WERI-Rb-1 (cell line): Measurements from ENCODE around the gene NR6A1.

Experiments
- DNase-seq: peaks from one replicate; pipeline ENCODE4 v3.0.0-alpha.2; 2020
- H3K27ac ChIP-seq: fragments of 250-450 bp; sonication (Bioruptor Pico); 2 replicates; pipeline ENCODE4 v1.5.1; 2020; ENCODE audit warnings: mild to moderate bottlenecking, moderate library complexity
- H3K27me3 ChIP-seq: fragments of 250-450 bp; sonication (Bioruptor Pico); 2 replicates; pipeline ENCODE4 v1.5.1; 2021; ENCODE audit warnings: mild to moderate bottlenecking, low read depth, moderate library complexity; ENCODE audit not compliant: insufficient read depth, severe bottlenecking
- H3K36me3 ChIP-seq: fragments of 250-450 bp; sonication (Bioruptor Pico); 2 replicates; pipeline ENCODE4 v1.5.1; 2020; ENCODE audit warnings: mild to moderate bottlenecking, moderate library complexity
- H3K4me3 ChIP-seq: 2 replicates; pipeline ENCODE4 v1.5.1; 2011; ENCODE audit warnings: low read depth, mild to moderate bottlenecking, control low read depth, low read length
- H3K9me3 ChIP-seq: fragments of 250-450 bp; sonication (Bioruptor Pico); 2 replicates; pipeline ENCODE4 v1.5.1; 2021; ENCODE audit warnings: mild to moderate bottlenecking, moderate library complexity; ENCODE audit not compliant: severe bottlenecking
- CTCF ChIP-seq: IDR thresholded peaks from 2 replicates; pipeline ENCODE4 v1.5.1; 2011; ENCODE audit warnings: low read depth, mild to moderate bottlenecking, control low read depth, inconsistent platforms, low read length

The NR6A1 gene

GRCh38 chr9:124490004-124490403 lies 281.1 kb downstream of the NR6A1 start:
- no peaks in the 10 kb centered on the region for H3K27me3 ChIP-seq
- TF ChIP-seq CTCF: no peak

DNA sequence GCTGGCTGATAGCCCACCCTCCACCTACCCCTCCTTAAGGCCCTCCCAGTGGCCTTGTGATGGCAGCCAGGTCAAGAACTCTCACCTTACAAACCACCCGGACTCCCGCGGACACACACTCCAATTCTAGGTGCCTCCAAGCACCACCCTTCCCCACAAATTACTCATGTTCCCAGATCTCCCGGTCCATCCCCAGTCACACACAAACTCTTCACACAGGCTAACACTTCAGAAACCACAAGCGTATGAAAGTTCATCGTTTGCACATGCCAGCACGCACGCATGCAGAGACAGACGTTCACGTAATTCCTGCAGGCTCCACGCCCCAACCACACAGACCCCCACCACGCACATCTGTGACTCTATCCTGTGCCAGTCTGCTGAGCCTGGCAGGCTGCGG lies 281.9 kb downstream of the NR6A1 start:
- Histone ChIP-seq H3K9me3 (no peaks in the 10 kb centered on the region), H3K4me3 (peak overlapping the region; percentile 3; the same call in 1 of the 2 replicates), H3K27ac (peak overlapping the region; percentile 10), H3K36me3 (no peaks in the 10 kb centered on the region), H3K27me3 (no peaks in the 10 kb centered on the region)
- TF ChIP-seq CTCF: no peak
- DNase-seq: no peak

More at GRCh38 chr9:124490004-124490403, 281.1 kb downstream of the NR6A1 start:
- H3K9me3 ChIP-seq: no peaks in the 10 kb centered on the region
- H3K4me3 ChIP-seq: no peak overlapping the region
- no peak for DNase-seq
- peak overlapping the region; percentile 25 for H3K27ac ChIP-seq
- H3K36me3 ChIP-seq: no peaks in the 10 kb centered on the region

DNA sequence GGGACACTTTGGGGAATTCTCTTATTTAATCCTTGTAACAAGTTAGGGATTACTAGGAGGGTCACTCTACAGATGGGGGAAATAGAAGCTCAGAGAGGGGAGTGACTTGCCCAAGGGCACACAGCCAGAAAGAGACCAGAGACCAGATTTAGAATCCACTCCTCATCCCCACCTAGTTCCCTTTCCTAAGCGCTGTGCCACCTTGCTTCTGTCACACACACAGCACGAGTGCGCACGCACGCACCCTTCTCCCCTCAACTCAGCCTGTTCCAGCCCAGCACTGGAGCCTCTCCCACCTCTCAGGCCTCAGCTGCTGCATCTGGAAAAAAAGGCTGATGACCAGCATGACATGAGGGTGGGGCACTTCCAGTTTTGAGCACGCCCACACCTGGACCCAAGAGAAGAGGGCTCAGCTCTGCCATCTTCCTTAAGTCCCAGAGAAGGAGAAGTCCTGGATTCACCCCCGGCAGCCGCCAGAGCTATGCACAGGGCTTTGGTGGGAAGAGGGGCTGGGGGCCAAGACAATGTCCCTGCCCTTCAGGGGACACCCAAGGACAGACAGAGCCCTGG lies 282.4 kb downstream of the NR6A1 start:
- H3K27ac ChIP-seq: no peak overlapping the region; the same call in none of the 2 replicates
- H3K9me3 ChIP-seq: no peaks in the 10 kb centered on the region
- no peak for TF ChIP-seq CTCF
- no peak overlapping the region for H3K4me3 ChIP-seq
- no peaks in the 10 kb centered on the region for H3K27me3 ChIP-seq
- no peak for DNase-seq
- no peaks in the 10 kb centered on the region for H3K36me3 ChIP-seq

DNA sequence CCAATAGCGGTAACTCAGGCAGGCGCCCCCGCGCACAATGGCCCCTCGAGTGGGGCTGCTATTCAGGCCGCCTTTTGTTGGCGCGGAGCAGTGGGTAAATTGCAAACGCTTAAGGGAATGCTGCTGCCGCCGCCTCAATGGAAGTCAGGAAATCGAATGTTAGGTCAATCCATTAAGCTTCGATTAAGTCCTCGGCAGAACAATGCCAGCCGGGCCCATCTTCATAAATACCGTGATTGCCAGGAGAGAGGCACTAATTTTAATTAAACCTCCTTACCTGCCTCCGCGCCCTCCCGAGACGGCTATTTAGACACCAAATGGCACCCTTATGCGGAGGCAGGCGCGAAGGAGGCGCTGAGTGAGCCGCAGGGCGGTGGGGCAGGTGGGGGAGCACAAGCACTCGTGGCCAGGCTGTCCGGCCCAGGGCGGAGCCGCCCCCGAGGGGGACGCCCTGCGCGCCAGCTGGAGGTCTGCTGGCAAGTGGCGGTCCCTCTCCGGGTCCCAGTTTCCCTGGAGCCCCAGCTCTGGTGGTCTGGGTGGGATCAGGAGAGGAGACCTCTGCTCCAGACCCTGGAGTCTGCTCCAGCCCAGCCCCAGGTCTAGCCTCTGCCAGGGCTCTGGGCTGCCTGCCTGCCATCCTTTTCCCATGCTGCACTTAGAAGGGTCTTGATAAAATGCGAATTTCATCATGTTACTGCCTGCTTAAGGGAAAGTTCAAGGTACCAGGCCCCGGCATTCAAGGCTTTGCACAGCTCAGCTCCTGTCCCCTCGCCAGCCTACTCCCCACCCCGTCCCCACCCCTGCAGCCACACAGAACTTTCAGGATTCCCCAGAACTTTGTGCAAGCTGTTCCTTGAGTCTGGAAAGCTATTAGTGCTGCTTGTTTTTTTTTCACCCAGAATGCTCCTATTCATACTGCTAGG lies 283.6 kb downstream of the NR6A1 start:
- no peaks in the 10 kb centered on the region for H3K27me3 ChIP-seq
- no peak overlapping the region for H3K4me3 ChIP-seq
- no peak for TF ChIP-seq CTCF
- no peak for DNase-seq
- no peaks in the 10 kb centered on the region for H3K36me3 ChIP-seq
- H3K9me3 ChIP-seq: no peaks in the 10 kb centered on the region
- H3K27ac ChIP-seq: peak overlapping the region; percentile 7; the same call in 1 of the 2 replicates

DNA sequence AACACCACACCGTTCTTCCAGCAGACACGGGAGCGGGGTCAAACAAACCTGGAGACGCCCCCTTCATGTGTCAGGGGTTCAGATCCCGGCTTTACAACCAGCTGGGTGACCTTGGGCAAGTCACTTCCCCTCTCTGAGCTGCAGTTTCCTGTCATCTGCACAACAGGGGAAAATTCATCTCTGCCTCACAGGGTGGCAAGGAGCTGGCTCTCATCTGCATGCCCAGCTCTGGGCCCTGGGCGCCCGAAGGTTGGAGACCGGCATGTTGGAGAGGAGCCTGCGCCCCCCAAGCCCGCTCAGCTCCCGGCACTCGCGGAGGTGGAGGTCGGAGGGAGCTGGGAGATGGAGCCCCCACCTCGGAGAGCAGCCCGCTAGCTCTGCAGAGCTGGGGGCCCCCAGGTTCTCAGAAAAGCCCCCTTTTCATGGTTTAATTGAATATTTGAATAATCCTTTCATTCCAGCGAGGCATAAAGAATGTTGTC lies 284.3 kb downstream of the NR6A1 start:
- H3K4me3 ChIP-seq: no peak overlapping the region
- H3K27ac ChIP-seq: no peak overlapping the region
- H3K36me3 ChIP-seq: no peaks in the 10 kb centered on the region
- no peaks in the 10 kb centered on the region for H3K27me3 ChIP-seq
- DNase-seq: no peak
- TF ChIP-seq CTCF: no peak
- no peaks in the 10 kb centered on the region for H3K9me3 ChIP-seq
